HepG2 (cell line): ENCODE measurements around the gene OTUB2. TPM values are rescaled to one million over a fixed set of nuclear protein-coding genes. Genes with fewer than 3 reads are reported as not detected.

Source experiments
- ATAC-seq: fragments of 200-7000 bp; cut with Tn5 transposase; 3 replicates; pipeline ENCODE4 v1.9.1; 2020; ENCODE audit warnings: mild to moderate bottlenecking, moderate library complexity
- BruUV-seq: library from RNA; stranded (reverse); fragments of 400-500 nt; replicated peaks from 2 replicates; lab custom pipeline; 2021; lab: Mats Ljungman, UMichigan
- CTCF ChIA-PET: fragments of 300-600 bp; formaldehyde crosslinking; extraction: SDS; loops from one replicate; lab custom pipeline; 2021; ENCODE audit warnings: low total read pairs, inconsistent platforms, low intra/inter-chr PET ratio; lab: Yijun Ruan, JAX
- POLR2A ChIA-PET: fragments of 350-600 bp; sonication (Branson Sonifier 250); formaldehyde crosslinking; loops from one replicate; lab custom pipeline; 2020; ENCODE audit warnings: antibody characterized with exemption, inconsistent platforms; lab: Yijun Ruan, JAX
- DNase-seq: peaks from one replicate; pipeline ENCODE4 v3.0.0-alpha.2; 2015; ENCODE audit warnings: low spot score
- FAIRE-seq: peaks from 3 replicates; lab custom pipeline; 2011; peaks lifted over from hg19 to GRCh38; lab: Jason Lieb, UNC
- H2AFZ ChIP-seq: one replicate; pipeline ENCODE4 v1.6.1; 2011; ENCODE audit warnings: low read length, inconsistent platforms
- H3K27ac ChIP-seq: fragments of 300-600 bp; 3 replicates; pipeline ENCODE4 v1.8.0; 2011; ENCODE audit warnings: mixed run types, mild to moderate bottlenecking, mixed read lengths, low read length, inconsistent platforms; ENCODE audit not compliant: insufficient read depth; ENCODE audit errors: extremely low read length
- H3K27me3 ChIP-seq, 2 experiments: fragments of 200-600 bp in 1 of 2; 2 replicates in 1 of 2; 3 replicates in 1 of 2; pipeline versions ENCODE4 v1.6.0 to v1.8.0; 2011; ENCODE audit warnings: low read length in 2 of 2, mild to moderate bottlenecking in 2 of 2, moderate library complexity in 2 of 2, inconsistent platforms in 1 of 2; ENCODE audit not compliant: insufficient read depth in 2 of 2, control insufficient read depth in 1 of 2
- H3K36me3 ChIP-seq, 2 experiments: fragments of 200-600 bp in 1 of 2; replicated peaks in 1 of 2; 2 replicates in 1 of 2; 3 replicates in 1 of 2; pipeline versions ENCODE4 v1.5.1 to v1.8.0; 2011; ENCODE audit warnings: low read length in 2 of 2, inconsistent platforms in 1 of 2; ENCODE audit not compliant: insufficient read depth in 2 of 2, control insufficient read depth in 1 of 2
- H3K4me1 ChIP-seq: 2 replicates; pipeline ENCODE4 v1.5.1; 2012; ENCODE audit warnings: low read length, inconsistent platforms; ENCODE audit not compliant: insufficient read depth
- H3K4me2 ChIP-seq: 2 replicates; pipeline ENCODE4 v1.6.0; 2011; ENCODE audit warnings: low read depth, low read length, inconsistent platforms
- H3K4me3 ChIP-seq, 3 experiments: fragments of 200-600 bp in 1 of 3; sonication (generic), shearing (Covaris generic) in 1 of 3; replicated peaks in 1 of 3; 2 replicates each; pipeline ENCODE4 v1.5.1; 2011 to 2016; ENCODE audit warnings: low read length in 3 of 3, inconsistent platforms in 2 of 3, low read depth in 2 of 3, mild to moderate bottlenecking in 2 of 3, control low read depth in 1 of 3, mixed read lengths in 1 of 3; ENCODE audit not compliant: insufficient read depth in 1 of 3
- H3K79me2 ChIP-seq: one replicate; pipeline ENCODE4 v1.6.1; 2011; ENCODE audit warnings: low read length, inconsistent platforms; ENCODE audit not compliant: insufficient read depth
- H3K9ac ChIP-seq: 2 replicates; pipeline ENCODE4 v1.6.0; 2011; ENCODE audit warnings: mild to moderate bottlenecking, low read depth, low read length, inconsistent platforms; ENCODE audit not compliant: insufficient read depth
- H3K9me3 ChIP-seq: 2 replicates; pipeline ENCODE4 v1.5.1; 2012; ENCODE audit warnings: mild to moderate bottlenecking, low read length
- H4K20me1 ChIP-seq: 2 replicates; pipeline ENCODE4 v1.6.0; 2011; ENCODE audit warnings: inconsistent platforms, mild to moderate bottlenecking, low read length, moderate library complexity; ENCODE audit not compliant: insufficient read depth
- LBX2 ChIP-seq: sonication (generic); formaldehyde crosslinking; IDR thresholded peaks from 2 replicates; pipeline ENCODE4 v1.5.0; 2020; ENCODE audit warnings: missing genetic modification reagents, mild to moderate bottlenecking, borderline replicate concordance
- MAFG ChIP-seq: sonication (generic); formaldehyde crosslinking; IDR thresholded peaks from 2 replicates; pipeline ENCODE4 v1.5.1; 2020; ENCODE audit warnings: mild to moderate bottlenecking, missing genetic modification reagents
- NBN ChIP-seq: fragments of 450-650 bp; conservative IDR thresholded peaks from 2 replicates; pipeline ENCODE4 v1.6.1; 2017
- NFRKB ChIP-seq: fragments of 450-650 bp; IDR thresholded peaks from 2 replicates; pipeline ENCODE4 v1.6.1; 2017
- PTBP1 ChIP-seq: fragments of 200-400 bp; formaldehyde crosslinking; IDR thresholded peaks from 2 replicates; pipeline ENCODE4 v1.6.1; 2018; ENCODE audit warnings: low read length, low read depth; ENCODE audit not compliant: poor library complexity, severe bottlenecking
- TOPORS ChIP-seq: sonication (generic); formaldehyde crosslinking; IDR thresholded peaks from 2 replicates; pipeline ENCODE4 v1.8.0; 2023; ENCODE audit warnings: mild to moderate bottlenecking, missing genetic modification reagents
- U2AF1 ChIP-seq: fragments of 200-400 bp; formaldehyde crosslinking; optimal IDR thresholded peaks from 2 replicates; pipeline ENCODE3; 2017; ENCODE audit warnings: mild to moderate bottlenecking, low read depth, low read length
- ZFP36 ChIP-seq: fragments of 150-350 bp; IDR thresholded peaks from 2 replicates; pipeline ENCODE4 v1.6.1; 2018; ENCODE audit warnings: borderline replicate concordance, low read length, low read depth; ENCODE audit not compliant: partially characterized antibody
- ZNF567 ChIP-seq: sonication (generic); formaldehyde crosslinking; IDR thresholded peaks from 2 replicates; pipeline ENCODE4 v1.8.1; 2023; ENCODE audit warnings: mild to moderate bottlenecking, missing genetic modification reagents, borderline replicate concordance
- WGBS: methylation state at CpG from one replicate; pipeline ENCODE4 v1.1.6; 2017; ENCODE audit warnings: low lambda C conversion rate; 5-methylcytosine and 5-hydroxymethylcytosine counted together
- in situ Hi-C: cut with HindIII; loops from 2 replicates; pipeline ENCODE4 v1.10.0; 2017; ENCODE audit warnings: low pct_unique_long_range_greater_than_20kb; ENCODE audit not compliant: extremely low pct_ligation_motif_present
- intact Hi-C: fragments of 100-400 bp; cut with micrococcal nuclease; formaldehyde crosslinking; loops from one replicate; pipeline ENCODE4 v1.10.0; 2022; ENCODE audit not compliant: unreplicated experiment
- polyA plus RNA-seq, 8 experiments: library from polyadenylated mRNA; depleted of rRNA in 3 of 8; stranded (reverse) in 7 of 8; unstranded in 1 of 8; fragments of >200 nt; fragmentation: Illumina TruSeq in 4 of 8; extraction: Trizol in 4 of 8; gene quantifications; 2 replicates each; pipeline versions ENCODE4 v1.2.1 to v1.2.3, GENCODE V29; 2011 to 2016; ENCODE audit warnings: low read depth in 4 of 8, missing spikeins in 1 of 8, mixed read lengths in 1 of 8; ENCODE audit not compliant: insufficient read depth in 1 of 8
- total RNA-seq, 5 experiments: library from RNA; depleted of rRNA; stranded (reverse); fragments of >200 nt; fragmentation: Illumina TruSeq; extraction: Trizol; gene quantifications; 2 replicates each; pipeline ENCODE4 v1.2.3, GENCODE V29; 2016; ENCODE audit warnings: low read depth in 1 of 5

The OTUB2 gene
- total and polyA plus RNA-seq, 2 of the 13 experiments (the other 11 are each of a cell fraction or from before 2014, with no cell fraction given): 2.2 to 2.4 TPM

- POLR2A ChIA-PET: no interaction called here
Measured at GRCh38 chr14:94034886-94035285, 8.7 kb downstream of the OTUB2 start.

More at GRCh38 chr14:94034886-94035285, 8.7 kb downstream of the OTUB2 start:
- Histone ChIP-seq H3K4me2 (no peak overlapping the region), H3K36me3 (peaks cover 0 to 3% of the 10 kb centered on the region in 2 experiments; a peak in 1 of 5 replicates), H3K4me1 (peaks cover 27% of the 10 kb centered on the region), H3K27me3 (no peaks in the 10 kb centered on the region), H3K9me3 (no peaks in the 10 kb centered on the region), H2AFZ (no peak overlapping the region), H3K79me2 (no peaks in the 10 kb centered on the region), H3K27ac (no peak overlapping the region), H3K4me3 (no peak overlapping the region), H3K9ac (no peak overlapping the region), H4K20me1 (no peaks in the 10 kb centered on the region)
- TF ChIP-seq NBN: no peak
- TF ChIP-seq NFRKB: no peak
- no peak for TF ChIP-seq LBX2 (CRISPR knock-in tag)
- TF ChIP-seq ZFP36: no peak
- no peak for TF ChIP-seq MAFG (CRISPR knock-in tag)
- TF ChIP-seq TOPORS (CRISPR knock-in tag): no peak
- no peak for TF ChIP-seq PTBP1
- no peak for TF ChIP-seq ZNF567 (CRISPR knock-in tag)
- TF ChIP-seq U2AF1: no peak
- CTCF ChIA-PET: no interaction called here
- no peak for DNase-seq
- FAIRE-seq: no peak
- in situ Hi-C loops: loop anchor here (5.0 kb wide), 1 partner anchor 102 kb away; no protein-coding TSS in a partner anchor
- 93% methylated on average over 3 of the region's 3 CpGs for WGBS
- intact Hi-C loops: loop anchor here (5.0 kb wide), 1 partner anchor 47 kb away; the partner anchor contains the start of genes DDX24 and IFI27L1
- no TSS peak for BruUV-seq
- no peak for ATAC-seq
